NOMO-1 treated with DMSO at 0.1 percent for 48 hours (cell line): ENCODE results near the gene SLC25A27.
A peak's percentile ranks its signal among the peaks of the same experiment; 100 is the strongest.
"Not testable (repeated sequence)": the region's sequence is repeated elsewhere in the genome, so short reads cannot be mapped to it uniquely, and the experiment has no call there.

Experiments
- DNase-seq: peaks from one replicate; lab custom pipeline; 2025; ENCODE audit not compliant: unreplicated experiment; lab: John Stamatoyannopoulos, UW

The SLC25A27 gene, protein sequence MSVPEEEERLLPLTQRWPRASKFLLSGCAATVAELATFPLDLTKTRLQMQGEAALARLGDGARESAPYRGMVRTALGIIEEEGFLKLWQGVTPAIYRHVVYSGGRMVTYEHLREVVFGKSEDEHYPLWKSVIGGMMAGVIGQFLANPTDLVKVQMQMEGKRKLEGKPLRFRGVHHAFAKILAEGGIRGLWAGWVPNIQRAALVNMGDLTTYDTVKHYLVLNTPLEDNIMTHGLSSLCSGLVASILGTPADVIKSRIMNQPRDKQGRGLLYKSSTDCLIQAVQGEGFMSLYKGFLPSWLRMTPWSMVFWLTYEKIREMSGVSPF

GRCh38 chr6:46652603-46653438 lies at the start of gene SLC25A27, which contains the start of gene CYP39A1:
Gene SLC25A27 (plus strand): TSS chr6:46652975. CDS start chr6:46653193, 218 bp downstream.
Gene CYP39A1 (minus strand): TSS chr6:46652818. CDS start chr6:46652582, 236 bp downstream.
- peak; percentile 79 for DNase-seq

GRCh38 chr6:46605091-46605797 lies 47.5 kb upstream of the SLC25A27 start:
- DNase-seq, result no peak

DNA sequence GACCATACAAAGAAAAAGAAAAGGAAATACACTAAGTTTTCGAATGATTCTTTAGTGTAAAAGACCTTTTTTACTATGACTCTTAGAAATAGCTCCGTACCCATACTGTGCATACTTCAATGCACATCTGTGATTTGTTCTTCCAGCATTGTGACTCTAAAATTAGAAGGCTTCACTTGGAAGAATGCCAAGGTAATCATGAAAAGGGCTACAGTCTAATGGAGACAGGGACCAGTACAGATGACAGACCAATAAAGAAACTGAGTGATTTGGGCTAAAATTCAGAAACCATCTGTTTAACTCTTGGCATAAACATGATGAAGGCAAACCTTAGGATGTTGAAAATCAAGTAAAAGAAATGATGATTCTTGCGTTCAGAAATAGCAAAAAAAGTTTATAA lies 46.4 kb upstream of the SLC25A27 start:
- no peak for DNase-seq

- no peak for DNase-seq
Observed at GRCh38 chr6:46610862-46611553, 41.8 kb upstream of the SLC25A27 start.

DNA sequence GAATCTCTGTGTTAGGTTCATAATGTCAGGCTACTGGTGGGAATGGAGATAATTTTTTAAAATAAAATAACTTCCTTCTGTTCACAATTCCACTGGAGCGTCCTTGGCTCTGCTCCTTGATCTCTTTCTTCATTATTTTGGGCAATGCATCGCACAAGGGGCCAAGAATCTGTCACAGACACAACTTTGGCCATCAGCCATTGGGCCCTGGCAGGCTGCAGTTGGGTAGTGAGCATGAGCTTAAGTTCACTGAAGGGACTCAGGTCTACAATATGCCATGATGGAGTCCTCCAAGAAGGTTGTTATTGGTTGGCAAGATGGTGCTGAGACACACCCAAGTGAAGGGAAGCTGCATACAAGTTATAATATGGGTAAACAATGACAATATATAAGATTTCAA lies 40.1 kb upstream of the SLC25A27 start:
- DNase-seq, result no peak

DNA sequence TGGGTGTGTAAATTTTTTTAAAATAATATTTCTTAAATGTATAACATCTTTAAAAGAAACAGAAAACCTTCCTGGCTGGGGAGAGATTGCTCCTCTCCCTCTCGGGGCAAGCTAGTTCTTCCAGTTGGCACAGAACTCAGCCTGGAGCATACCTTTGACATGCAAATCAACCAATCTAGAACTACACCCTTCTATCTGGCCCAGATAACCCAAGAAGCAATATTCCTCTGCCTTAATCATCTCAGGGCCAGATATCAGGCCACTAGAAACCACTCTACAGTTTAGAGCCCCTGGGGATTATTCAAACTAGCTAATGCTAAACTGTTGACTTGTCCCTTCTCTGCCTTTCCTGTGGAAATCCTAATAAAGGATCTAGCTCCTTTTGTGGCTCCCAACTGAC lies 34.0 kb upstream of the SLC25A27 start:
- no peak for DNase-seq

DNA sequence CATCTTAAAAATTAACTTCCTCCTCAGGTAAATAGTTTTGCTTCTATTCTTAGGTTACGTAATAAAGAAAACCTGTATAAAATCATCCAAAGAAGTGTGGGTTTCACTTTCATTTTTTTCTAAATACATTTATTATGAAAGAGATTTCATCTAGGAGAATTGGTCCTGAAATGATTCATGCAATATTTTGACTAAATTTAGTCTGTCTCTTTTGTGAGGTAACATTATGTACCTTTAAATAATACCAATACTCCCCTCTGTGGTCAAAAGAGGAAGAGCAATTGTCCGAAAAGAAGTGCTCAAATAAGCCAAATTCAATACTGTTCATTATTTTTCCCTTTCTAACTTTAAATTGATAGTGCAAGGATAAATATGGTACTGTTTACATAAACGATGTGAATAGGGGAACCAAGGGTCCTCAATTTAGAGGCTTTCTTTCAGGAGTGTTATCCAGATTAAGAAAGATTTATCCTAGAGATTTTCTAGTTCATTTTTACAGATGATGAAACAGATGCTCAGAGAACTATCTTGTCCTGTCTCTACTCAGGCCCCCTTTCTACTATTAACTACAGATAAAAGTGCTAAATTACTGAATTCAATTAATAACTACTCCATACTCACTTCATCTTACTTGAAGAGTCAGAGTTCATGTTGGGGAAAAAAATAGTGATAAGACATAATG lies 26.4 kb upstream of the SLC25A27 start:
- DNase-seq, result peak; percentile 55

- DNase-seq, result no peak
Observed at GRCh38 chr6:46626976-46627375, 25.8 kb upstream of the SLC25A27 start.

DNA sequence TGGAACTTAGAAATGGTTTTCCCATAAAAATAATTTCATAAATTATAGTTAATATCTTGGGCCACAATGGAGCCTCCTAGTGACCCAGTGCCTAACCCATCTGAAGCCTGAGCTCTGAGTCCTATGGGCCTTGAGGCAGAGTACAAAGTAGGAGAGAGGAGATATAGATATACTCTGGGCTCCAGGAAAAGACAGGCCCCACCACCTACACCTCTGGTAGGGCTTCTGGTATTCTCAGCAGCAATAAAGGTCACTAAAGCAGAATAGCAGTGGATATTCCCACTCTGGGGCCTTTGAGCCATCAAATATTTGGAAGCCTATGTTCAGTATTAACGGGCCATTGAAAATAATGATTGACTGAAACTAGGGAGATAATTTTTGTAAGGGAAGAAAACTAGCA lies 24.3 kb upstream of the SLC25A27 start:
- no peak for DNase-seq

DNA sequence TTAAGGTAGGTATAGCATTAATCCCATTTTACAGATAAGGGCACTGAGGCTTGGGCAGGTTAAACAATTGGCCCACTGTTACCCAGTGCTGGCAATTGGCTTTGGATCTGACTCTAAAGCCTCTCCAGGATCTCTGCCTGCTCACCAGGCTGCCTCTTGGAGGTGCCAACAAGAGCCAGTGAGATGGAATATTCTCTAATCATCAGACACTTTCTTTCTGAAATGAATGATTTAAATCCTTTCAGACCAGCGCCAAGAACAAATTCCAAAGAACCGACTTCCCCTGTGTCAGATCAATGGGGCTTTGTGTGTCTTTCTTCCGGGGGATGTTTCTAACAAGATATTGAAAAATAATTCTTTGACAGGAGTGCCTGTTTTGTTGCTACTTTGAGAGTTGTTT lies 23.8 kb upstream of the SLC25A27 start:
- no peak for DNase-seq

DNA sequence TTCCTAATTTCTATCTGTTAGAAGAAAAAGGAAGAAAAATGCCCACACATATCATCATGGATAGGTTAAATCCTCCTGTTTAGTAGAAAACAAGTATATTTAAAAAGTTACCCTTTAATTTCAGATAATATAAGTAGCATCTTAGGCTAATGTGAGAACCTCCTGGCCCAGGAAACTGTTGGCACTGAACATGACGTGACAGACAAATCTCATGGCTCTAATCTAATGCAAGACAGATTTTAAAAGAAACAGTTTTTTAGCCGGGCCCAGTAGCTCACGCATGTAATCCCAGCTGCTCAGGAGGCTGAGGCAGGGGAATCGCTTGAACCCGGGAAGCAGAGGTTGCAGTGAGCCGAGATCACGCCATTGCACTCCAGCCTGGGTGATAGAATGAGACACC lies 23.1 kb upstream of the SLC25A27 start:
- DNase-seq, result no peak

DNA sequence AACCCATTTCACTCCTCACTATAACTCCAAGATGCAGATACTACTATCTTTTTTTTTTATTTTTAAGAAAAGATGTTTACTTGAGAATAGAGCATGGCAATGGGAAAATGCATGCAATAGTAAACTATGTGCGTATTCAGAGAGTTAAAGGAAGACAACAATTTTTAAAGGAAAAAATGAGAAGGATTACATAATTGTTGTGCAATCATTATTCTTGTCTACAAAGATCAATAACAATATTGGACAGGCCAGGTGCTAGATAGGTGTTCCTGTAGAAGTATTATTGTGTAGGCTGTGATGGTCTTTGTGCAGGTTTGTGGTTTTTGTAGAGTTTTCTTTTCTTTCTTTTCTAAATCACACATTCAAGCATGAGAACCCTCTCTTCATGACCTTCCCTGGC lies 20.7 kb upstream of the SLC25A27 start:
- no peak for DNase-seq

DNA sequence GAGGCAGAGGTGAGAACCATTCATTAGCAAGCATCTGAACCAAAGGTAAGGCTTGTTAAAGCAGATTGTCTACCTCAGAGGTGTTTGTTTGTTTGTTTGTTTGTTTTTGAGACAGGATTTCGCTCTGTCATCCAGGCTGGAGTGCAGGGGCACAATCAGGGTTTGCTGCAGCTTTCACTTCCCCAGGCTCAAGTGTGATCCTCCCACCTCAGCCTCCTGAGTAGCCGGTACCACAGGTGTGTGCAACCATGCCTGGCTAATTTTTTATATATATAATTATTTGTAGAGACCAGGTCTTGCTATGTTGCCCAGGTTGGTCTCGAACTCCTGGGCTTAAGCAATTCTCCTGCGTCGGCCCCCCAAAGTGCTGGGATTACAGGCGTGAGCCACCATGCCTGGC lies 17.3 kb upstream of the SLC25A27 start:
- DNase-seq, result no peak

DNA sequence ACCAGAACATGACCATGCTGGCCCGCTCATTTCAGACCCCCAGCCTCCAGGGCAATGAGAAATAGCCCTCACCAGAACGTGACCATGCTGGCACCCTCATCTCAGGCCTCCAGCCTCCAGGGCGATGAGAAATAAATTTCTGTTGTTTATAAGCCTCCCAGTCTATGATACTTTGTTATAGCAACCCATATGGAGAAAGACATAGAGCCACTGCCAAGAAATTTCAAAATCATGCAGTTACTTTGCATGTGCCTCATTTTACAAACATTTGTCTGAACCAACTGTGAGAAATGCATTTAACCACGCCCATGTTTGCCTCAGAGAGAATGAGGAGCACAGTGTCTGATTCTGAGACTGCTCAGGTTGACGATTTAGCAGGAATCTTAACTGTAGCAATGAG lies 15.6 kb upstream of the SLC25A27 start:
- DNase-seq, result no peak

DNA sequence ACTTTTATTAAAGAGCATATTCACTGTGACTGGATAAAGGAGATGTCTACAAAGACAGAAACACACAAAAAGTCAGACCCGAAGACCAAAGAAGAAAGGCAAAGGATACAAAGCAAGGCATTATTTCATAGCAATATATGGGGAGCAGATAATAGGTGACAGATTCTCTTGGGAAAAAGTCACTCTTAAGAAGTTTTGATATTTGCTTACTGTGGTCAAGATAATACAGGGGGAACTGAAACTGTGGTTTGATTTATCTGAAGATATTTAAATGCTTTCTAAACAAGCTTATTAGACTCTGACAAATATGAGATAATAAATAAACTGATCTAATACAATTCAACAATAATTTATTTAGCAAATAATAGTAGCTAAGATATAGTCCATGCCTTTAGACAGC lies 14.8 kb upstream of the SLC25A27 start:
- DNase-seq, result peak; percentile 7

GRCh38 chr6:46638650-46639049 lies 14.1 kb upstream of the SLC25A27 start:
- DNase-seq, result no peak

GRCh38 chr6:46642928-46643751 lies 9.6 kb upstream of the SLC25A27 start:
- no peak for DNase-seq

- DNase-seq, result no peak
Observed at GRCh38 chr6:46645265-46645664, 7.5 kb upstream of the SLC25A27 start.

DNA sequence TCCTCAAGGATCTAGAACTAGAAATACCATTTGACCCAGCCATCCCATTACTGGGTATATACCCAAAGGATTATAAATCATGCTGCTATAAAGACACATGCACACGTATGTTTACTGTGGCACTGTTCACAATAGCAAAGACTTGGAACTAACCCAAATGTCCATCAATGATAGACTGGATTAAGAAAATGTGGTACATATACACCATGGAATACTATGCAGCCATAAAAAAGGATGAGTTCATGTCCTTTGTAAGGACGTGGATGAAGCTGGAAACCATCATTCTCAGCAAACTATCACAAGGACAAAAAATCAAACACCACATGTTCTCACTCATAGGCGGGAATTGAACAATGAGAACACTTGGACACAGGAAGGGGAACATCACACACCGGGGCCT lies 4.7 kb upstream of the SLC25A27 start:
- DNase-seq, result not testable (repeated sequence)
